Liver (tissue), 9 donors: ENCODE data around the gene MYO5C. TPM values are rescaled to one million over a fixed set of nuclear protein-coding genes. Genes with fewer than 3 reads are reported as not detected.

ENCODE experiments used
- DNase-seq: peaks from one replicate; pipeline ENCODE4 v3.0.0-alpha.2; 2017; ENCODE audit warnings: low spot score
- H3K27ac ChIP-seq, 2 donors: one replicate each; pipeline ENCODE4 v1.7.0; 2013; ENCODE audit warnings: inconsistent platforms in 2 of 2, low read length in 2 of 2, control low read depth in 1 of 2, low read depth in 1 of 2, mild to moderate bottlenecking in 1 of 2
- H3K27me3 ChIP-seq, 4 donors: one replicate each; pipeline versions ENCODE4 v1.6.1 to v1.7.0; 2013; ENCODE audit warnings: low read length in 3 of 4, inconsistent platforms in 1 of 4, mild to moderate bottlenecking in 1 of 4, moderate library complexity in 1 of 4; ENCODE audit not compliant: control insufficient read depth in 4 of 4, insufficient read depth in 4 of 4
- H3K36me3 ChIP-seq, 4 donors: one replicate each; pipeline versions ENCODE4 v1.6.1 to v1.7.0; 2013; ENCODE audit warnings: low read length in 3 of 4, mild to moderate bottlenecking in 3 of 4, low read depth in 1 of 4, moderate library complexity in 1 of 4; ENCODE audit not compliant: control insufficient read depth in 4 of 4, insufficient read depth in 3 of 4
- H3K4me1 ChIP-seq, 4 donors: one replicate each; pipeline versions ENCODE4 v1.6.1 to v1.7.0; 2013; ENCODE audit warnings: low read length in 3 of 4, mild to moderate bottlenecking in 3 of 4, moderate library complexity in 1 of 4; ENCODE audit not compliant: control insufficient read depth in 4 of 4, insufficient read depth in 4 of 4
- H3K4me3 ChIP-seq, 3 donors: one replicate each; pipeline versions ENCODE4 v1.6.1 to v1.7.0; 2013; ENCODE audit warnings: low read length in 3 of 3, control low read depth in 1 of 3, low read depth in 1 of 3, mild to moderate bottlenecking in 1 of 3
- H3K9ac ChIP-seq, 2 donors: one replicate each; pipeline ENCODE4 v1.7.0; 2013; ENCODE audit warnings: low read length in 2 of 2, mild to moderate bottlenecking in 2 of 2, moderate library complexity in 2 of 2, control low read depth in 1 of 2, low read depth in 1 of 2
- H3K9me3 ChIP-seq, 4 donors: one replicate each; pipeline versions ENCODE4 v1.6.1 to v1.7.0; 2013; ENCODE audit warnings: low read length in 3 of 4; ENCODE audit not compliant: control insufficient read depth in 4 of 4
- EGR1 ChIP-seq, 2 donors: IDR thresholded peaks; 2 replicates each; pipeline ENCODE4 v1.6.1; 2016 to 2018; ENCODE audit warnings: antibody characterized with exemption in 2 of 2, low read depth in 2 of 2
- FOXA1 ChIP-seq: IDR thresholded peaks from 2 replicates; pipeline ENCODE4 v1.6.1; 2016; ENCODE audit warnings: antibody characterized with exemption
- FOXA2 ChIP-seq: IDR thresholded peaks from 2 replicates; pipeline ENCODE4 v1.6.1; 2016; ENCODE audit warnings: antibody characterized with exemption
- GABPA ChIP-seq, 2 donors: IDR thresholded peaks in 1 of 2; conservative IDR thresholded peaks in 1 of 2; 2 replicates each; pipeline ENCODE4 v1.6.1; 2016; ENCODE audit warnings: antibody characterized with exemption in 2 of 2, mild to moderate bottlenecking in 1 of 2, moderate library complexity in 1 of 2
- HNF4A ChIP-seq, 2 donors: conservative IDR thresholded peaks; 2 replicates each; pipeline ENCODE4 v1.6.1; 2016; ENCODE audit warnings: antibody characterized with exemption in 2 of 2, mild to moderate bottlenecking in 2 of 2
- HNF4G ChIP-seq: IDR thresholded peaks from 2 replicates; pipeline ENCODE4 v1.6.1; 2016; ENCODE audit warnings: antibody characterized with exemption
- JUND ChIP-seq, 2 donors: IDR thresholded peaks; 2 replicates each; pipeline ENCODE4 v1.6.1; 2016; ENCODE audit warnings: antibody characterized with exemption in 2 of 2
- RAD21 ChIP-seq, 2 donors: IDR thresholded peaks; 2 replicates each; pipeline ENCODE4 v1.6.1; 2016; ENCODE audit warnings: antibody characterized with exemption in 2 of 2, mild to moderate bottlenecking in 2 of 2
- RXRA ChIP-seq, 2 donors: IDR thresholded peaks; 2 replicates each; pipeline ENCODE4 v1.6.1; 2017 to 2018; ENCODE audit warnings: antibody characterized with exemption in 2 of 2, mild to moderate bottlenecking in 1 of 2
- TAF1 ChIP-seq: conservative IDR thresholded peaks from 2 replicates; pipeline ENCODE4 v1.6.1; 2016; ENCODE audit warnings: antibody characterized with exemption, mild to moderate bottlenecking
- YY1 ChIP-seq: IDR thresholded peaks from 2 replicates; pipeline ENCODE4 v1.6.1; 2016; ENCODE audit warnings: antibody characterized with exemption, mild to moderate bottlenecking
- WGBS: extraction: QIAGEN DNeasy Blood & Tissue Kit; methylation state at CpG from one replicate; pipeline ENCODE4 v1.1.7; 2013; 5-methylcytosine and 5-hydroxymethylcytosine counted together
- polyA plus RNA-seq, 2 donors: library from polyadenylated mRNA; stranded (reverse) in 1 of 2; unstranded in 1 of 2; fragments of 200-250 nt in 1 of 2; fragments of >200 nt in 1 of 2; fragmentation: Nextera tagmentation in 1 of 2; extraction: Ambion mirVana in 1 of 2; gene quantifications; one replicate each; pipeline versions ENCODE4 v1.2.1 to v1.2.3, GENCODE V29; 2013 to 2015
- total RNA-seq, 2 donors: library from RNA; depleted of rRNA; stranded (reverse); fragments of >200 nt; gene quantifications; one replicate each; pipeline ENCODE4 v1.2.3, GENCODE V29; 2014
- TF ChIP-seq, protein P1 (sequence below): fragments of 150-350 bp; IDR thresholded peaks from 2 replicates; pipeline ENCODE4 v1.5.1; 2017; ENCODE audit warnings: improper control_type of control experiment, low read depth, low read length; ENCODE audit not compliant: missing input control
- TF ChIP-seq, protein P2 (sequence below): IDR thresholded peaks from 2 replicates; pipeline ENCODE4 v1.6.1; 2016; ENCODE audit warnings: antibody characterized with exemption
- TF ChIP-seq, protein P3 (sequence below): IDR thresholded peaks from 2 replicates; pipeline ENCODE4 v1.6.1; 2016; ENCODE audit warnings: antibody characterized with exemption
- TF ChIP-seq, protein P4 (sequence below): IDR thresholded peaks from 2 replicates; pipeline ENCODE4 v1.6.1; 2016; ENCODE audit warnings: antibody characterized with exemption
- TF ChIP-seq, protein P5 (sequence below): IDR thresholded peaks from 2 replicates; pipeline ENCODE4 v1.6.1; 2016; ENCODE audit warnings: antibody characterized with exemption, mild to moderate bottlenecking
- donor health status: healthy.
- donor health status: healthy.
- donor health status: healthy.
- donor health status: healthy.
- donor health status: healthy.

The MYO5C gene
- total and polyA plus RNA-seq, 4 donors: 1.9 to 8.6 (median 3.0) TPM

DNA sequence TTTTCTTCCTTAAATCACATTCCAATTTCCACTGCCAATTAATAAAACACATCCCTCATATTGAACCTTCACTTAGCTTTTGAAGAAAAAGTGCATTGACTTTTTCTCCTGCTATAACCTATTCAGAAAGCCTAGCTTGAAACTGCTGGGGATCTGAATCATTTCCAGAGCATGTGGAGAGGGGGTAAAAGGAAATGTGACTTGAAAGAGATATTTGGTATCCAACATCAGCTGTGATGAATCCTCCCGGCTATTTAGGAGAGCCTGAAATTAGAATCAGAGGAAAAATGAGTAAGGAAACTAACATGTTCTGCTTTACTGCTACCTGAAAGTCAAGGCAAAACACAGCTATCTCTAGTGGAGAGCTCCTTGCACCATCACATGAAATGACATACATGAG, 101.8 kb downstream of the MYO5C start (continued):
- TF ChIP-seq GABPA (IDR thresholded peaks at IDR 0.05 in 1 of 2, conservative IDR thresholded peaks at IDR 0.05 in 1 of 2) (no peak), FOXA1 (no peak), EGR1 (IDR thresholded peaks at IDR 0.05; ENCODE audit: low read depth in 2 of 2) (no peak), RXRA (IDR thresholded peaks at IDR 0.05) (no peak)
- TF ChIP-seq, protein P1, sequence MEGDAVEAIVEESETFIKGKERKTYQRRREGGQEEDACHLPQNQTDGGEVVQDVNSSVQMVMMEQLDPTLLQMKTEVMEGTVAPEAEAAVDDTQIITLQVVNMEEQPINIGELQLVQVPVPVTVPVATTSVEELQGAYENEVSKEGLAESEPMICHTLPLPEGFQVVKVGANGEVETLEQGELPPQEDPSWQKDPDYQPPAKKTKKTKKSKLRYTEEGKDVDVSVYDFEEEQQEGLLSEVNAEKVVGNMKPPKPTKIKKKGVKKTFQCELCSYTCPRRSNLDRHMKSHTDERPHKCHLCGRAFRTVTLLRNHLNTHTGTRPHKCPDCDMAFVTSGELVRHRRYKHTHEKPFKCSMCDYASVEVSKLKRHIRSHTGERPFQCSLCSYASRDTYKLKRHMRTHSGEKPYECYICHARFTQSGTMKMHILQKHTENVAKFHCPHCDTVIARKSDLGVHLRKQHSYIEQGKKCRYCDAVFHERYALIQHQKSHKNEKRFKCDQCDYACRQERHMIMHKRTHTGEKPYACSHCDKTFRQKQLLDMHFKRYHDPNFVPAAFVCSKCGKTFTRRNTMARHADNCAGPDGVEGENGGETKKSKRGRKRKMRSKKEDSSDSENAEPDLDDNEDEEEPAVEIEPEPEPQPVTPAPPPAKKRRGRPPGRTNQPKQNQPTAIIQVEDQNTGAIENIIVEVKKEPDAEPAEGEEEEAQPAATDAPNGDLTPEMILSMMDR: no peak

DNA sequence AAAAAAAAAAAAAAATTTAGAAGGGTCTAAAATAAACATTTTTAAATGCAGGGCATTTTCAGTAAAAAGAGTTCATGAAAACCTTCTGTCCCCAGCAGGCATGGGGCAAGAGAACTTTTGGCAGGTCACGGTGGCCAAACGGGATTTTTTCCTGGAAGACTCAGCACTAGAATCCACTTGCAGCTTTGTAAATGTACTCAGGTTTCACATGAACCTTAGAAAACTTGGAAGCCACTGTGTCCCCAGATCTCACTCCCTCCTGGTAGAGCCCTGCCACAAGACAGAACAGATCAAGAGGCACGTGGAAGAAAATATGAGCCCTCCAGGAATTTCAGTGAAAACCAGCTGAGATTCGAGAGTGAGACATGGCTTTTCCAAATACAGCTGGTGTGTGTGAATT, 102.3 kb downstream of the MYO5C start:
- H3K4me1 ChIP-seq: no peaks in the 10 kb centered on the region
- no peak for DNase-seq
- TF ChIP-seq, protein P2, sequence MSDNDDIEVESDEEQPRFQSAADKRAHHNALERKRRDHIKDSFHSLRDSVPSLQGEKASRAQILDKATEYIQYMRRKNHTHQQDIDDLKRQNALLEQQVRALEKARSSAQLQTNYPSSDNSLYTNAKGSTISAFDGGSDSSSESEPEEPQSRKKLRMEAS: no peak
- TF ChIP-seq, protein P3, sequence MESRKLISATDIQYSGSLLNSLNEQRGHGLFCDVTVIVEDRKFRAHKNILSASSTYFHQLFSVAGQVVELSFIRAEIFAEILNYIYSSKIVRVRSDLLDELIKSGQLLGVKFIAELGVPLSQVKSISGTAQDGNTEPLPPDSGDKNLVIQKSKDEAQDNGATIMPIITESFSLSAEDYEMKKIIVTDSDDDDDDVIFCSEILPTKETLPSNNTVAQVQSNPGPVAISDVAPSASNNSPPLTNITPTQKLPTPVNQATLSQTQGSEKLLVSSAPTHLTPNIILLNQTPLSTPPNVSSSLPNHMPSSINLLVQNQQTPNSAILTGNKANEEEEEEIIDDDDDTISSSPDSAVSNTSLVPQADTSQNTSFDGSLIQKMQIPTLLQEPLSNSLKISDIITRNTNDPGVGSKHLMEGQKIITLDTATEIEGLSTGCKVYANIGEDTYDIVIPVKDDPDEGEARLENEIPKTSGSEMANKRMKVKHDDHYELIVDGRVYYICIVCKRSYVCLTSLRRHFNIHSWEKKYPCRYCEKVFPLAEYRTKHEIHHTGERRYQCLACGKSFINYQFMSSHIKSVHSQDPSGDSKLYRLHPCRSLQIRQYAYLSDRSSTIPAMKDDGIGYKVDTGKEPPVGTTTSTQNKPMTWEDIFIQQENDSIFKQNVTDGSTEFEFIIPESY: no peak
- TF ChIP-seq RAD21 (IDR thresholded peaks at IDR 0.05): no peak
- TF ChIP-seq EGR1 (IDR thresholded peaks at IDR 0.05; ENCODE audit: low read depth in 2 of 2): no peak
- TF ChIP-seq, protein P4, sequence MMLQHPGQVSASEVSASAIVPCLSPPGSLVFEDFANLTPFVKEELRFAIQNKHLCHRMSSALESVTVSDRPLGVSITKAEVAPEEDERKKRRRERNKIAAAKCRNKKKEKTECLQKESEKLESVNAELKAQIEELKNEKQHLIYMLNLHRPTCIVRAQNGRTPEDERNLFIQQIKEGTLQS: no peak
- TF ChIP-seq JUND (IDR thresholded peaks at IDR 0.05): no peak
- TF ChIP-seq TAF1: no peak
- no peak for TF ChIP-seq HNF4G
- TF ChIP-seq YY1: no peak
- no peak for TF ChIP-seq FOXA2
- TF ChIP-seq, protein P1: no peak
- H3K4me3 ChIP-seq: no peak overlapping the region
- H3K27ac ChIP-seq: no peak overlapping the region
- WGBS: 87% methylated on average over 4 of the region's 4 CpGs
- no peak overlapping the region for H3K9ac ChIP-seq
- H3K9me3 ChIP-seq: no peaks in the 10 kb centered on the region
- peaks cover 0 to 12% (median 0%) of the 10 kb centered on the region in 4 donors for H3K36me3 ChIP-seq
- no peaks in the 10 kb centered on the region for H3K27me3 ChIP-seq

DNA sequence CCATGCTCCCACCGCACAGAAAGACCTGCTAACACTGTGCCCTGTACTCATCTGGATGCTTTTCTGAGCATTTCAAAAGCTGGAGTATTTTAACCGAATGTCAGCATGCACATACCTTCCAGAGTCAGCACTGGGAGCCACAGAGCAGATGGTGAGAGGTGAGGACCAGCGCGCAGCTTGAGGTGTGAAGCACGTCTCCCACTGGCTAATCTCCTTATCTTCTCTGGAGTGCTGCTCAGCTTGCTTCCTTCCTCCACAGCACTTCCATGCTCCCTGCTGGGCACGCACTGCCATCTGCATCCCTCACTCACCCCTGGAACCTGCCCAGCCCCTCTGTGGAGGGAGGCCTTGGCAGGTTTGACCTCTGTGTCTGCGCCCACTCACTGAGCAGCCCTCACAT, 104.4 kb downstream of the MYO5C start, which contains the start of gene GNB5:
GNB5 (minus strand) TSS at position 186 of the 400 bp plus-strand sequence. CDS start 6,716 bp downstream, outside the sequence.
- Histone ChIP-seq H3K9me3 (no peaks in the 10 kb centered on the region), H3K36me3 (peaks cover 0 to 9% (median 0%) of the 10 kb centered on the region in 4 donors), H3K4me3 (no peak within 1 kb of the TSS), H3K9ac (no peak within 1 kb of the TSS), H3K27me3 (no peaks in the 10 kb centered on the region), H3K4me1 (peaks cover 0 to 5% (median 0%) of the 10 kb centered on the region in 4 donors), H3K27ac (no peak within 1 kb of the TSS)
- DNase-seq: no peak
- WGBS: 83% methylated on average over 7 of the region's 7 CpGs
- no peak for TF ChIP-seq HNF4G
- TF ChIP-seq, protein P4: no peak
- no peak for TF ChIP-seq GABPA (IDR thresholded peaks at IDR 0.05 in 1 of 2, conservative IDR thresholded peaks at IDR 0.05 in 1 of 2)
- TF ChIP-seq, protein P1: no peak
- TF ChIP-seq, protein P5, sequence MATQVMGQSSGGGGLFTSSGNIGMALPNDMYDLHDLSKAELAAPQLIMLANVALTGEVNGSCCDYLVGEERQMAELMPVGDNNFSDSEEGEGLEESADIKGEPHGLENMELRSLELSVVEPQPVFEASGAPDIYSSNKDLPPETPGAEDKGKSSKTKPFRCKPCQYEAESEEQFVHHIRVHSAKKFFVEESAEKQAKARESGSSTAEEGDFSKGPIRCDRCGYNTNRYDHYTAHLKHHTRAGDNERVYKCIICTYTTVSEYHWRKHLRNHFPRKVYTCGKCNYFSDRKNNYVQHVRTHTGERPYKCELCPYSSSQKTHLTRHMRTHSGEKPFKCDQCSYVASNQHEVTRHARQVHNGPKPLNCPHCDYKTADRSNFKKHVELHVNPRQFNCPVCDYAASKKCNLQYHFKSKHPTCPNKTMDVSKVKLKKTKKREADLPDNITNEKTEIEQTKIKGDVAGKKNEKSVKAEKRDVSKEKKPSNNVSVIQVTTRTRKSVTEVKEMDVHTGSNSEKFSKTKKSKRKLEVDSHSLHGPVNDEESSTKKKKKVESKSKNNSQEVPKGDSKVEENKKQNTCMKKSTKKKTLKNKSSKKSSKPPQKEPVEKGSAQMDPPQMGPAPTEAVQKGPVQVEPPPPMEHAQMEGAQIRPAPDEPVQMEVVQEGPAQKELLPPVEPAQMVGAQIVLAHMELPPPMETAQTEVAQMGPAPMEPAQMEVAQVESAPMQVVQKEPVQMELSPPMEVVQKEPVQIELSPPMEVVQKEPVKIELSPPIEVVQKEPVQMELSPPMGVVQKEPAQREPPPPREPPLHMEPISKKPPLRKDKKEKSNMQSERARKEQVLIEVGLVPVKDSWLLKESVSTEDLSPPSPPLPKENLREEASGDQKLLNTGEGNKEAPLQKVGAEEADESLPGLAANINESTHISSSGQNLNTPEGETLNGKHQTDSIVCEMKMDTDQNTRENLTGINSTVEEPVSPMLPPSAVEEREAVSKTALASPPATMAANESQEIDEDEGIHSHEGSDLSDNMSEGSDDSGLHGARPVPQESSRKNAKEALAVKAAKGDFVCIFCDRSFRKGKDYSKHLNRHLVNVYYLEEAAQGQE: no peak
- TF ChIP-seq HNF4A (conservative IDR thresholded peaks at IDR 0.05): no peak
- no peak for TF ChIP-seq YY1
- TF ChIP-seq EGR1 (IDR thresholded peaks at IDR 0.05; ENCODE audit: low read depth in 2 of 2): no peak
- TF ChIP-seq JUND (IDR thresholded peaks at IDR 0.05): no peak
